HG03565 (cell line): ENCODE measurements around the gene NEK6.

Experiments
- ATAC-seq: cut with Tn5 transposase; IDR thresholded peaks from one replicate; pipeline ENCODE4 v1.9.1; 2021; ENCODE audit warnings: mild to moderate bottlenecking, moderate library complexity; ENCODE audit not compliant: unreplicated experiment

NEK6 gene

GRCh38 chr9:124257844-124258606 is at the start of gene NEK6:
NEK6 (plus strand) TSS chr9:124257949; CDS start chr9:124301965, 44,016 bp downstream.
- no peak for ATAC-seq

- ATAC-seq: no peak
Measured at GRCh38 chr9:124208571-124208970, 49.2 kb upstream of the NEK6 start.

GRCh38 chr9:124209279-124209678 is 48.5 kb upstream of the NEK6 start:
- ATAC-seq: no peak

GRCh38 chr9:124209774-124210173 is 48.0 kb upstream of the NEK6 start:
- ATAC-seq: no peak

GRCh38 chr9:124210697-124211096 is 47.1 kb upstream of the NEK6 start:
- no peak for ATAC-seq

GRCh38 chr9:124212381-124213050 is 45.2 kb upstream of the NEK6 start:
- no peak for ATAC-seq

- ATAC-seq: no peak
Measured at GRCh38 chr9:124213396-124213795, 44.4 kb upstream of the NEK6 start.

GRCh38 chr9:124214116-124214515 is 43.6 kb upstream of the NEK6 start:
- ATAC-seq: no peak

GRCh38 chr9:124214596-124215367 is 43.0 kb upstream of the NEK6 start:
- no peak for ATAC-seq

GRCh38 chr9:124215368-124215910 is 42.3 kb upstream of the NEK6 start:
- ATAC-seq: no peak

GRCh38 chr9:124215956-124216355 is 41.8 kb upstream of the NEK6 start:
- ATAC-seq: no peak

GRCh38 chr9:124216474-124217176 is 41.1 kb upstream of the NEK6 start:
- no peak for ATAC-seq

- ATAC-seq: no peak
Measured at GRCh38 chr9:124217836-124218437, 39.8 kb upstream of the NEK6 start.

- peak; percentile 66 for ATAC-seq
Measured at GRCh38 chr9:124218438-124218982, 39.2 kb upstream of the NEK6 start.

GRCh38 chr9:124218987-124219461 is 38.7 kb upstream of the NEK6 start:
- no peak for ATAC-seq

GRCh38 chr9:124220946-124221451 is 36.8 kb upstream of the NEK6 start:
- ATAC-seq: no peak

- no peak for ATAC-seq
Measured at GRCh38 chr9:124221676-124222075, 36.1 kb upstream of the NEK6 start.

- ATAC-seq: no peak
Measured at GRCh38 chr9:124222109-124222508, 35.6 kb upstream of the NEK6 start.

GRCh38 chr9:124222918-124223720 is 34.6 kb upstream of the NEK6 start:
- ATAC-seq: no peak
